ENCODE results near the gene HSD11B2. TPM values are rescaled to one million over a fixed set of nuclear protein-coding genes. Genes with fewer than 3 reads are reported as not detected.

Gene HSD11B2
- 0.60 TPM in 1 of 2 replicates, not detected in the other for total RNA-seq

DNA sequence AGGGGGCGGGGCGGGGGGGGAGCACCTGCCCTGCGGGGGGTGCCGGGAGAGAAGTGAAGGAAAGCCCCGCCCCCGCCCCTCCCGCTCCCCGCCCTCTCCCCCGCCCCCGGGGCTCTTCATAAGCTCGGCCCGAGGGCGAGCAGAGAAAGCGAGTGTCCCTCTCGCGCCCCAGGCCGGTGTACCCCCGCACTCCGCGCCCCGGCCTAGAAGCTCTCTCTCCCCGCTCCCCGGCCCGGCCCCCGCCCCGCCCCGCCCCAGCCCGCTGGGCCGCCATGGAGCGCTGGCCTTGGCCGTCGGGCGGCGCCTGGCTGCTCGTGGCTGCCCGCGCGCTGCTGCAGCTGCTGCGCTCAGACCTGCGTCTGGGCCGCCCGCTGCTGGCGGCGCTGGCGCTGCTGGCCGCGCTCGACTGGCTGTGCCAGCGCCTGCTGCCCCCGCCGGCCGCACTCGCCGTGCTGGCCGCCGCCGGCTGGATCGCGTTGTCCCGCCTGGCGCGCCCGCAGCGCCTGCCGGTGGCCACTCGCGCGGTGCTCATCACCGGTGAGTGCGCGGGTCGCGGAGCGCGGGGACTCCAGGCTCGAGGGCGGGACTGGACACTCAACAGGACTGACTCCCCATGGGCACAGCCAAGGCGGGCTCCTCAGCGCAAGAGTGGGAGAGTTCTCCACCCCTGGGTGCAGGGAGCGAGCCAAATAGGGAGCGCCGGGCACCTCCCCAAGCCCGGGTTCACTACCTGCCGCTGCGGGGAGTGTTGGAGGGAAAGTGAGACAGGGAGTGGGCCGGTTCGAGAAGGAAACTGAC, at the start of gene HSD11B2:
TSS of gene HSD11B2 (plus strand) at position 145 of the 798 bp plus-strand sequence. CDS start at position 273, 128 bp downstream.

DNA sequence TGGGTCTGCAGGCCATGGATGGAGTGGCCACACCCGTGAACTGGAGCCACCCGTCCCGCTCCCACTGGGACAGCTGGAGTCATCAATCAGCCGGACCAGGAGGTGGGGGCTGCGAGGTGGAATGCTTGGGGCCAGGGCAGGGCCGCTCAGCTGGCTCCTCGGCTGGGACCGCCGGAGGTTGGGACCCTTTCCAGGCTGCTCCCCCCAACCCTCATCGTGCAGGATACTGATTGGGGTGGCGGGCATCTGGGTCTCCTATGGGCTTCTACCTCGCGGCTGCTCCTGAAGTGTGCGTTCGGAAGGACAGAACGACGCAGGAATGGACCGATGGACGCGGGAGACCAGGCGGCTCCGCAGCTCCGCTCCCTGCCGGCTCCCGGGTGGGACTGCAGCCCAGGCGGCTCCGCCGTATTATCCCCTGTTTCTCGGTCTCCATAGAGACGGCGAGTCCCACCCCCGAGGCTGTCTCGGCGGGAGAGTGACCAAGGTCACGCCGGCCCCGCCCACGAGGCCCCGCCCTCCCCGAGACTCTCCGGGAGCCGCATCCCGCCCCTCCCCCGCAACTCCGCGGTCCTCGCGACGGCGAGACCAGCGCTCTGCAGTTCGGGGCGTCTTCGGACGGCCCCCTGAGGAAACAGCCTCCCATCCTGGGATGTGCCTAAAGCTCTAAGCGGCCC, 37.7 kb upstream of the HSD11B2 start, which contains the start of gene TPPP3:
TSS of gene TPPP3 (minus strand) at position 388 of the 677 bp plus-strand sequence. CDS start 2,387 bp downstream, outside the sequence.

GRCh38 chr16:67415872-67416793, 14.8 kb upstream of the HSD11B2 start, which contains the start of gene ZDHHC1:
TSS of gene ZDHHC1 (minus strand) at chr16:67416477. CDS start at chr16:67407775, 8,702 bp downstream.

DNA sequence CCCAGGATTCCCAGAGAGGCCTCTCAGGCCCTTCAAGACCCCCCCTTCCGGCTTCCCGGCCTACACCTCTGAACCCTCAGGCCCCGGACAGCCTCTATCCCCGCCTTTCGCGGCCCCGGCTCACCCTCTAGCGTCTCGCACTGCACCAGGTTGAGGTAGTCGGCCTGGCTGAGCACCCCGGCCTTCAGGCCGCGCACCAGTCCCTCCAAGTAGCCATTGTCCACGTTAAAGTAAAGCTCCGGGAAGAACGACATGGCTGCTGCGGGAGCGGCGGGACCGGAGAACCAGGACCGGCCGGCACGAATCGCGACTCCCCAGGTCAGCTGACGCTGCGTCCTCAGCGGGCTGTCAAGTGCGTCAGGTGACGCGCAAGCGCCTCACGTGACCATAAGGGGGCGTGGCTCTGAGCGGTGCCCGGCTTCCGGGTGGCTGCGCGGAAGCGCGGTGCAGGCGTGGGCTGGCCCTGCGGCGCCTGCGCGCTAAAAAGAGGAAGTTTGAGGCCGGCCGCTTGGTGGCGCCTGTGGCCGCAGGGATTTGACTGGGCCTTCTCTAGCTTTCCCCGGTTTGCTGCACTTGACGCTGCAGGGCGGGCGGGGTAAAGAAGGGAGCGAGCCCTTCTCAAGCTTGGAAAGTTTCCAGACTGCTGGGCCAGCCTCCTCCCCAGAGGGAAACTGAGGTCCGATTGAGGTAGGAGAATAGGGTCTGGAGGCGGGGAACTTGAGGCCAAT, 50.1 kb downstream of the HSD11B2 start, which contains the start of gene ATP6V0D1:
TSS of gene ATP6V0D1 (minus strand) at position 325 of the 728 bp plus-strand sequence. CDS start at position 254, 71 bp downstream.

GRCh38 chr16:67483150-67483549, 52.2 kb downstream of the HSD11B2 start, which contains the start of gene AGRP:
TSS of gene AGRP (minus strand) at chr16:67483547. CDS start at chr16:67483398, 149 bp downstream.

Other genes with a start within 250 kb of the HSD11B2 start
- 27.7 and 30.4 TPM in 2 replicates for gene MATCAP1, start 247.2 kb upstream of the HSD11B2 start, total RNA-seq
- 0.16 and 0.34 TPM in 2 replicates for gene EXOC3L1, start 241.0 kb upstream of the HSD11B2 start, total RNA-seq
- gene E2F4, start 239.0 kb upstream of the HSD11B2 start, total RNA-seq = 29.0 and 42.0 TPM in 2 replicates
- gene ELMO3, start 232.0 kb upstream of the HSD11B2 start, total RNA-seq = 0.26 and 0.32 TPM in 2 replicates
- gene TMEM208, start 204.0 kb upstream of the HSD11B2 start, total RNA-seq = 35.1 and 36.9 TPM in 2 replicates
- 4.9 and 8.2 TPM in 2 replicates for gene FHOD1, start 183.6 kb upstream of the HSD11B2 start, total RNA-seq
- 1.1 and 2.2 TPM in 2 replicates for gene SLC9A5, start 182.1 kb upstream of the HSD11B2 start, total RNA-seq
- gene PLEKHG4, start 151.6 kb upstream of the HSD11B2 start, total RNA-seq = 11.2 and 34.4 TPM in 2 replicates
- not detected in 2 replicates for gene KCTD19, start 104.4 kb upstream of the HSD11B2 start, total RNA-seq
- 0.32 TPM in 1 of 2 replicates, not detected in the other for gene LRRC36, start 104.3 kb upstream of the HSD11B2 start, total RNA-seq
- 2.0 and 8.4 TPM in 2 replicates for gene TPPP3, start 37.6 kb upstream of the HSD11B2 start, total RNA-seq
- 5.3 and 5.7 TPM in 2 replicates for gene ZDHHC1, start 14.6 kb upstream of the HSD11B2 start, total RNA-seq
- gene ATP6V0D1, start 50.0 kb downstream of the HSD11B2 start, total RNA-seq = 105 and 129 TPM in 2 replicates
- gene AGRP, start 52.4 kb downstream of the HSD11B2 start, total RNA-seq = not detected in 2 replicates
- 21.6 and 35.9 TPM in 2 replicates for gene RIPOR1, start 97.7 kb downstream of the HSD11B2 start, total RNA-seq
- 14.0 and 16.4 TPM in 2 replicates for gene CTCF, start 131.4 kb downstream of the HSD11B2 start, total RNA-seq
- 0.09 and 0.32 TPM in 2 replicates for gene CARMIL2, start 214.0 kb downstream of the HSD11B2 start, total RNA-seq
- 9.9 and 10.6 TPM in 2 replicates for gene ACD, start 229.1 kb downstream of the HSD11B2 start, total RNA-seq
- gene PARD6A, start 229.8 kb downstream of the HSD11B2 start, total RNA-seq = 0.47 and 0.86 TPM in 2 replicates
- gene ENKD1, start 235.6 kb downstream of the HSD11B2 start, total RNA-seq = 12.6 and 20.5 TPM in 2 replicates
- gene C16orf86, start 235.7 kb downstream of the HSD11B2 start, total RNA-seq = 3.3 and 3.9 TPM in 2 replicates

Measured in bronchial smooth muscle cell (primary cell).